SIG-M5 treated with dmso at 0.1 percent for 504 hours (cell line): ENCODE data around the gene FBXO8.

Source experiments
- DNase-seq: peaks from one replicate; lab custom pipeline; 2025; ENCODE audit not compliant: unreplicated experiment; lab: John Stamatoyannopoulos, UW

The FBXO8 gene

GRCh38 chr4:174248407-174248806 is 35.1 kb downstream of the FBXO8 start:
- DNase-seq = no peak

- no peak for DNase-seq
These were observed 37.8 kb downstream of the FBXO8 start for GRCh38 chr4:174245714-174246113.

DNA sequence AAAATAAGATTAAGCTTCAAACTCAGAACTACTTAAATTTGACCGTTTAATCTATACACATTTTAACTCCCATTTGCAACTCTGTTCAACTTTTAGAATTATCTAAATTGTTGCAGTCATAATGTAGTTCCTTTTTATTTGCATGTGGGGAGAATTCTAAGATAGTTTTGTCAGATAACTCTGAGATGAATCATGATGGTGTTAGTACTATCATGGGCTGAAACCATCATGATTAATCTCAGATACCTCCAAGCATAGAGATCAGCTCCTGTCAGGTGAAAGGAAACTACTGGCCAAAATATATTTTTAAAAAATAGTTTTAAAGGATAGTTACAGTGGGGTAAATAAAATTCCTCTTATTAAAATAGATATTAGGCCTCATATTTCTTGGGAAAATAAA is 39.0 kb downstream of the FBXO8 start:
- DNase-seq = no peak

DNA sequence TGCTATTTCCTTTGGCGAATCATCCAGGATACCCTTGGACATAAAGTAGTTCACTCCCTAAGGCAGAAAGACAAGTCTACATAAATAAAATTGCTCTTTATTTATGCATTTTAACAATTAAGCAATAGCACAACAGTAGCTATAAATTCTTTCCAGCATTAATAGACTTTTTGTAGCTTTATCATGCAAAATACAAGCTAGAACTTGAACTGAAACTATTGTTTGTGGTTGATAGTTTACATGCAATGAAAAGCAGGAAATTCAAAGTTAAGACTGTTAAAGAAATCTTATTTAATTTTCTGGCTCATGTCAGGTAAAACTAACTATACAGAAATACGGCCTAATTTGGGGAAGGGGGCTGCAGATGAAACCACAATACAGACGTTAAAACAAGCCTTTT is 42.3 kb downstream of the FBXO8 start:
- no peak for DNase-seq

GRCh38 chr4:174236359-174236758 is 47.1 kb downstream of the FBXO8 start:
- DNase-seq = no peak

GRCh38 chr4:174230680-174231079 is 52.8 kb downstream of the FBXO8 start:
- DNase-seq = no peak

- DNase-seq = no peak
These were observed 53.3 kb downstream of the FBXO8 start for GRCh38 chr4:174230148-174230547.

GRCh38 chr4:174228988-174229387 is 54.5 kb downstream of the FBXO8 start:
- DNase-seq = no peak

- DNase-seq = no peak
These were observed 58.0 kb downstream of the FBXO8 start for GRCh38 chr4:174225349-174226049.

DNA sequence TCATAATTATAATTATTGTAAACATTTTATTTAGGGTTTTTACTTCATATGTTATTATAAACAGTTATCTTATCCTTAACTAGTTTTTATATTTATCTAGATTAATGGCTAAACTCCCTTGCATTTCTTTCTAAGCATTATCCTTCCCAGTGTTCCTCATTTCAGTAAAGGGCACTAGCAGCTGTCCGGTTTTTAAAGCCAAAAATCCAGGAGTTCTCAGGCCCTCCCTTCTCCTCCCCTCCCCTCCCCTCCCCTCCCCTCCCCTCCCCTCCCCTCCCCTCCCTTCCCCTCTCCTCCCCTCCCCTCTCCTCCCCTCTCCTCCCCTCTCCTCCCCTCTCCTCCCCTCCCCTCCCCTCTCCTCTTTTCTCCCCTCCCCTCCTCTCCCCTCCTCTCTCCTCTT is 58.9 kb downstream of the FBXO8 start:
- no peak for DNase-seq

- peak; percentile 45 for DNase-seq
These were observed 61.1 kb downstream of the FBXO8 start for GRCh38 chr4:174222266-174222872.

DNA sequence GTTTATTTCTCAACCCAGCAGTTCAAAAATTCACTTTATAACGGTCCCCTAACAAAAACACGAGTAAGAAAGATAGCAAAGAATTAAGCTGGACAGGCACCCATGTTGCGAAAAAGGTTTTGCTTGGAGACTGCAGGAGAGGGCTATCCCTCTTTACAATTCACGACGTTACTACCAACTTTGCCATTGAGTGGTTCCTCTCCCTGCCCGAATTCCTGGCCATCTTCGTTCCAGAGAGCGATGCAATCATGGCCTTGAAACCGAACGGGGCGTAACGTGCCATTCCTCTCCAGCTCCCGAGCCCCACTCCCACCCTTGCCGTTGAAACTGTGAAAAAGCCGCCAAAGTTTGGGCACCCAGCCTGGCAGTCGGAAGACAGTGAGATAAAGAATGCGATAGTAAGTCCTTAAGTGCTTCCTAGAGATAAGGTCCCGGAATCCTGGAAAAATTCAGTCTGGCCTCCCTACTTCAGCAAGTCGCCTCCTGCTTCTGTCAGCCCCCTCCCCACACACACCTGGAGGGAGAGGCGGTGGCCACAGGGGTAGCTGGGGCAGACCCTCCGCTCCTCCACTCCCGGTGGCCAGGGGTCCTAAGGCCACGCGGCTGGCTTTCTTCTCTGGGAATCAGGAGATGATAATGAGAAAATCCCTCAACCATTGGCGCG is 65.2 kb downstream of the FBXO8 start:
- no peak for DNase-seq

DNA sequence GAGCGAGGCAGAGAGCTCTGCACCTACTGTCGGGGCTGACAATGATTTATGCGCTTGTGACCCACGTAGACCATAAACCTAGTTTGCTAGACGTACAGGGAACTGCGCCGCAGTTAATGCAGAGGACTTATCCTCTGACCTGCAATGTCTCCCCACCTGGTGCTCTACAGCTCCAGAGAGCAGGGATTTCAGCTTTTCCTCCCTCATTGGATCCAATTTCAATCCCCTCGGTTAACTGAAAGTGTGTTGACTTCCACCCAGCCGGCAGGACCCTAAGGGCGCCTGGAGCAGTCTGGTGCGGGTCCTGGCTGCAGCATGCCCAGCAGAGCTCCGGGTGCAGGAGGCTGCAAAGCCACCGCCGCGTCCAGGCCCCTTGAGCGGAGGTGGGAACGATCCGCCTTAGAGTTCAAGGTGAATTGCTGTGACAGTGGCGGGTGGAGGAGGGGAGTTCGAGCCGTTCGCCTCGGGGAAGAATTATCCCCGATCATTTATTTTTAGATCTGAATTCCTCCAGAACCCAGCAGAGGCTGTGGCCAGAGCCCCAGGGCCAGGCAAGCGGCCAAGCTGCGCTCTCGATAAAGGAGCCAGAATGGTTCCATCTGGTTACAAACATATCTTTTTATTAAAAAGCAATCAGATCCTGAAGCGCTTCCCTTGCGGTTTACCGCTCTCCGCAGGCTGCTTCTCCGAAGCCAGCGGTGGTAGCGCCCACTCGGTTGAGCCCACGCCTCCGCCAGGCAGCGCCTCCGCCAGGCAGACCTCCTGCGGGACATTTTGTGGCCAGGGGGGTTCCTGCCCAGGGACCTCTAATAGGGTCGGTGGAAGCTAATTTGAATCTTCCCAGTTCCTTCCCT is 66.0 kb downstream of the FBXO8 start:
- DNase-seq = no peak

DNA sequence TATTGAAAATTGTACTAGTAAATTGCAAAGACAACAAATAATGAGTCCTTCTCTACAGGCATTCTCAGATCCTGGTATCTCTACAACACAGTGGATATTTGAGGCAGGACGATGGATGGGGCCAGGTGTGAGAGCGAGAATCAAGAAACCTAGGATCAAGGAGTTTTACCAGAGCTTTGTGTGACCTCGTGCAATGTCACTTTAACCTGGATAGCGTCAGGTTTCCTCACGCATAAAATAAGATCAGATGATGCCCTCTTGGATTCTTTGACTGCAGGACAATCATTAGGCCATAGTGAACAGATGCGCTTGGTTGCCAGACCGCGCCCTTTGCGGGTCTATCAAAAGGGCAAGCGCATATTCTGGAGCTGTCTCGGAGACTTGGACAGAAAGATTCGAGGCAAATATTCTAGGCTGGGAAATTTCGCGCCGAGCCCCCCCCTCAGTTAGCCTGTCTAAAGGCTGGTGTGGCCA is 66.6 kb downstream of the FBXO8 start:
- no peak for DNase-seq

GRCh38 chr4:174215961-174216680 is 67.3 kb downstream of the FBXO8 start:
- DNase-seq = no peak

- DNase-seq = no peak
These were observed 68.4 kb downstream of the FBXO8 start for GRCh38 chr4:174215057-174215456.

- DNase-seq = no peak
These were observed 69.2 kb downstream of the FBXO8 start for GRCh38 chr4:174214101-174214878.

GRCh38 chr4:174213731-174214100 is 69.8 kb downstream of the FBXO8 start:
- DNase-seq = no peak

- no peak for DNase-seq
These were observed 71.4 kb downstream of the FBXO8 start for GRCh38 chr4:174212061-174212460.

GRCh38 chr4:174211622-174212044 is 71.8 kb downstream of the FBXO8 start:
- no peak for DNase-seq
